ENCODE data around the gene DUSP15. TPM values are rescaled to one million over a fixed set of nuclear protein-coding genes. Genes with fewer than 3 reads are reported as not detected.
"Not testable (repeated sequence)": the region's sequence is repeated elsewhere in the genome, so short reads cannot be mapped to it uniquely, and the experiment has no call there.

The DUSP15 gene
- total RNA-seq, 8 experiments from 2014 or later, result 1.8 to 30.0 (median 14.5) TPM

- Histone ChIP-seq H3K4me1 (replicated peaks in 1 of 2) (peaks cover 10 to 14% of the 10 kb centered on the region in 2 donors), H3K27ac (no peak overlapping the region), H3K4me3 (no peak overlapping the region)
- in situ Hi-C loops (cut with MboI; ENCODE audit: low pct_unique_long_range_greater_than_20kb in 2 of 9, low sequenced_read_pairs in 9 of 9, unreplicated experiment in 9 of 9), result no loop called here
- no peak for ATAC-seq (replicated peaks in 6 of 8)
- WGBS, 10 experiments, result 0 to 70% (median 55%) methylated on average over 1 to 2 of the region's 5 CpGs; no CpG with 5 or more reads in 6 of the 10 experiments
These were observed 48.9 kb downstream of the DUSP15 start for GRCh38 chr20:31821427-31821826.

GRCh38 chr20:31820228-31820627 lies 50.1 kb downstream of the DUSP15 start:
- no peak overlapping the region for H3K4me3 ChIP-seq
- H3K4me1 ChIP-seq (replicated peaks in 1 of 2), result peaks cover 10 to 14% of the 10 kb centered on the region in 2 donors
- ATAC-seq (replicated peaks in 6 of 8), result no peak
- WGBS, 10 experiments, result no CpG with 5 or more reads among the region's 6 CpGs
- no peak overlapping the region for H3K27ac ChIP-seq
- in situ Hi-C loops (cut with MboI; ENCODE audit: low pct_unique_long_range_greater_than_20kb in 2 of 9, low sequenced_read_pairs in 9 of 9, unreplicated experiment in 9 of 9), result no loop called here

- Histone ChIP-seq H3K27ac (no peak within 1 kb of the TSS), H3K4me1 (replicated peaks in 1 of 2) (peaks cover 10 to 14% of the 10 kb centered on the region in 2 donors), H3K4me3 (no peak within 1 kb of the TSS)
- 20 to 93% (median 50%) methylated on average over 1 to 3 of the region's 16 CpGs; no CpG with 5 or more reads in 6 of the 10 experiments for WGBS, 10 experiments
- no peak for ATAC-seq (replicated peaks in 6 of 8)
- in situ Hi-C loops (cut with MboI; ENCODE audit: low pct_unique_long_range_greater_than_20kb in 2 of 9, low sequenced_read_pairs in 9 of 9, unreplicated experiment in 9 of 9), result no loop called here
These were observed 51.1 kb downstream of the DUSP15 start, which contains the start of gene MYLK2 for GRCh38 chr20:31819083-31819784. MYLK2 (plus strand) TSS chr20:31819356; CDS start chr20:31819581, 225 bp downstream.

GRCh38 chr20:31818376-31818908 lies 51.9 kb downstream of the DUSP15 start:
- no peak overlapping the region for H3K27ac ChIP-seq
- ATAC-seq (replicated peaks in 6 of 8), result no peak
- peaks cover 5 to 6% of the 10 kb centered on the region in 2 donors for H3K4me1 ChIP-seq (replicated peaks in 1 of 2)
- 72 to 100% (median 90%) methylated on average over 1 to 5 of the region's 8 CpGs; no CpG with 5 or more reads in 1 of the 10 experiments for WGBS, 10 experiments
- H3K4me3 ChIP-seq, result no peak overlapping the region
- in situ Hi-C loops (cut with MboI; ENCODE audit: low pct_unique_long_range_greater_than_20kb in 2 of 9, low sequenced_read_pairs in 9 of 9, unreplicated experiment in 9 of 9), result no loop called here

- Histone ChIP-seq H3K4me1 (replicated peaks in 1 of 2) (no peaks in the 10 kb centered on the region), H3K4me3 (no peak overlapping the region), H3K27ac (no peak overlapping the region)
- WGBS, 10 experiments, result 71 to 100% (median 94%) methylated on average over 1 to 5 of the region's 5 CpGs; no CpG with 5 or more reads in 1 of the 10 experiments
- in situ Hi-C loops (cut with MboI; ENCODE audit: low pct_unique_long_range_greater_than_20kb in 2 of 9, low sequenced_read_pairs in 9 of 9, unreplicated experiment in 9 of 9), result no loop called here
- ATAC-seq (replicated peaks in 6 of 8), result no peak
These were observed 52.9 kb downstream of the DUSP15 start for GRCh38 chr20:31817461-31817860.

- in situ Hi-C loops (cut with MboI; ENCODE audit: low pct_unique_long_range_greater_than_20kb in 2 of 9, low sequenced_read_pairs in 9 of 9, unreplicated experiment in 9 of 9), result no loop called here
- Histone ChIP-seq H3K27ac (no peak overlapping the region), H3K4me1 (replicated peaks in 1 of 2) (no peaks in the 10 kb centered on the region), H3K4me3 (no peak overlapping the region)
- WGBS, 10 experiments, result 67 to 100% (median 100%) methylated on average over 1 to 4 of the region's 5 CpGs; no CpG with 5 or more reads in 5 of the 10 experiments
- no peak for ATAC-seq (replicated peaks in 6 of 8)
These were observed 54.1 kb downstream of the DUSP15 start for GRCh38 chr20:31816221-31816620.

GRCh38 chr20:31815408-31816188 lies 54.7 kb downstream of the DUSP15 start:
- in situ Hi-C loops (cut with MboI; ENCODE audit: low pct_unique_long_range_greater_than_20kb in 2 of 9, low sequenced_read_pairs in 9 of 9, unreplicated experiment in 9 of 9), result no loop called here
- Histone ChIP-seq H3K4me3 (no peak overlapping the region), H3K4me1 (replicated peaks in 1 of 2) (no peaks in the 10 kb centered on the region), H3K27ac (no peak overlapping the region)
- WGBS, 10 experiments, result 0 to 100% (median 27%) methylated on average over 1 to 3 of the region's 9 CpGs; no CpG with 5 or more reads in 4 of the 10 experiments
- ATAC-seq (replicated peaks in 6 of 8), result peak in 3 of 8 experiments; percentile 35 to 52 (median 52)

GRCh38 chr20:31814142-31814541 lies 56.2 kb downstream of the DUSP15 start:
- 20 to 100% (median 86%) methylated on average over 1 to 7 of the region's 7 CpGs for WGBS, 10 experiments
- in situ Hi-C loops (cut with MboI; ENCODE audit: low pct_unique_long_range_greater_than_20kb in 2 of 9, low sequenced_read_pairs in 9 of 9, unreplicated experiment in 9 of 9); H3K4me1 ChIP-seq (replicated peaks in 1 of 2); H3K4me3 ChIP-seq; H3K27ac ChIP-seq; ATAC-seq (replicated peaks in 6 of 8): not testable (repeated sequence)

- no peak overlapping the region for H3K27ac ChIP-seq
- ATAC-seq (replicated peaks in 6 of 8), result no peak
- H3K4me3 ChIP-seq, result no peak overlapping the region
- in situ Hi-C loops (cut with MboI; ENCODE audit: low pct_unique_long_range_greater_than_20kb in 2 of 9, low sequenced_read_pairs in 9 of 9, unreplicated experiment in 9 of 9), result no loop called here
- H3K4me1 ChIP-seq (replicated peaks in 1 of 2), result no peaks in the 10 kb centered on the region
These were observed 56.7 kb downstream of the DUSP15 start for GRCh38 chr20:31813611-31814010.

- in situ Hi-C loops (cut with MboI; ENCODE audit: low pct_unique_long_range_greater_than_20kb in 2 of 9, low sequenced_read_pairs in 9 of 9, unreplicated experiment in 9 of 9), result no loop called here
- 17 to 97% (median 71%) methylated on average over 1 to 8 of the region's 15 CpGs; no CpG with 5 or more reads in 2 of the 10 experiments for WGBS, 10 experiments
- Histone ChIP-seq H3K4me1 (replicated peaks in 1 of 2) (peaks cover 0 to 9% of the 10 kb centered on the region in 2 donors), H3K4me3 (no peak overlapping the region), H3K27ac (no peak overlapping the region)
- peak in 2 of 8 experiments; percentile 11 to 26 for ATAC-seq (replicated peaks in 6 of 8)
These were observed 58.3 kb downstream of the DUSP15 start for GRCh38 chr20:31811796-31812728.

- WGBS, 10 experiments, result 35 to 100% (median 88%) methylated on average over 1 to 4 of the region's 4 CpGs; no CpG with 5 or more reads in 3 of the 10 experiments
- Histone ChIP-seq H3K4me3 (no peak overlapping the region), H3K27ac (no peak overlapping the region), H3K4me1 (replicated peaks in 1 of 2) (peaks cover 0 to 14% of the 10 kb centered on the region in 2 donors)
- in situ Hi-C loops (cut with MboI; ENCODE audit: low pct_unique_long_range_greater_than_20kb in 2 of 9, low sequenced_read_pairs in 9 of 9, unreplicated experiment in 9 of 9), result no loop called here
- ATAC-seq (replicated peaks in 6 of 8), result no peak
These were observed 59.1 kb downstream of the DUSP15 start for GRCh38 chr20:31811198-31811597.

Data from motor neuron (in vitro differentiated cells).